Liver (tissue), 9 donors: Measurements from ENCODE around the gene RNGTT. TPM values are rescaled to one million over a fixed set of nuclear protein-coding genes. Genes with fewer than 3 reads are reported as not detected.
A peak's percentile ranks its signal among the peaks of the same experiment; 100 is the strongest.

Experiments
- DNase-seq: peaks from one replicate; pipeline ENCODE4 v3.0.0-alpha.2; 2017; ENCODE audit warnings: low spot score
- H3K27ac ChIP-seq, 2 donors: one replicate each; pipeline ENCODE4 v1.7.0; 2013; ENCODE audit warnings: inconsistent platforms in 2 of 2, low read length in 2 of 2, control low read depth in 1 of 2, low read depth in 1 of 2, mild to moderate bottlenecking in 1 of 2
- H3K27me3 ChIP-seq, 4 donors: one replicate each; pipeline versions ENCODE4 v1.6.1 to v1.7.0; 2013; ENCODE audit warnings: low read length in 3 of 4, inconsistent platforms in 1 of 4, mild to moderate bottlenecking in 1 of 4, moderate library complexity in 1 of 4; ENCODE audit not compliant: control insufficient read depth in 4 of 4, insufficient read depth in 4 of 4
- H3K36me3 ChIP-seq, 4 donors: one replicate each; pipeline versions ENCODE4 v1.6.1 to v1.7.0; 2013; ENCODE audit warnings: low read length in 3 of 4, mild to moderate bottlenecking in 3 of 4, low read depth in 1 of 4, moderate library complexity in 1 of 4; ENCODE audit not compliant: control insufficient read depth in 4 of 4, insufficient read depth in 3 of 4
- H3K4me1 ChIP-seq, 4 donors: one replicate each; pipeline versions ENCODE4 v1.6.1 to v1.7.0; 2013; ENCODE audit warnings: low read length in 3 of 4, mild to moderate bottlenecking in 3 of 4, moderate library complexity in 1 of 4; ENCODE audit not compliant: control insufficient read depth in 4 of 4, insufficient read depth in 4 of 4
- H3K4me3 ChIP-seq, 3 donors: one replicate each; pipeline versions ENCODE4 v1.6.1 to v1.7.0; 2013; ENCODE audit warnings: low read length in 3 of 3, control low read depth in 1 of 3, low read depth in 1 of 3, mild to moderate bottlenecking in 1 of 3
- H3K9ac ChIP-seq, 2 donors: one replicate each; pipeline ENCODE4 v1.7.0; 2013; ENCODE audit warnings: low read length in 2 of 2, mild to moderate bottlenecking in 2 of 2, moderate library complexity in 2 of 2, control low read depth in 1 of 2, low read depth in 1 of 2
- H3K9me3 ChIP-seq, 4 donors: one replicate each; pipeline versions ENCODE4 v1.6.1 to v1.7.0; 2013; ENCODE audit warnings: low read length in 3 of 4; ENCODE audit not compliant: control insufficient read depth in 4 of 4
- ATF3 ChIP-seq: IDR thresholded peaks from 2 replicates; pipeline ENCODE4 v1.6.1; 2016; ENCODE audit warnings: antibody characterized with exemption
- CTCF ChIP-seq: fragments of 150-350 bp; IDR thresholded peaks from 2 replicates; pipeline ENCODE4 v1.5.1; 2017; ENCODE audit warnings: improper control_type of control experiment, low read depth, low read length; ENCODE audit not compliant: missing input control
- EGR1 ChIP-seq, 2 donors: IDR thresholded peaks; 2 replicates each; pipeline ENCODE4 v1.6.1; 2016 to 2018; ENCODE audit warnings: antibody characterized with exemption in 2 of 2, low read depth in 2 of 2
- FOXA1 ChIP-seq: IDR thresholded peaks from 2 replicates; pipeline ENCODE4 v1.6.1; 2016; ENCODE audit warnings: antibody characterized with exemption
- HNF4A ChIP-seq, 2 donors: conservative IDR thresholded peaks; 2 replicates each; pipeline ENCODE4 v1.6.1; 2016; ENCODE audit warnings: antibody characterized with exemption in 2 of 2, mild to moderate bottlenecking in 2 of 2
- HNF4G ChIP-seq: IDR thresholded peaks from 2 replicates; pipeline ENCODE4 v1.6.1; 2016; ENCODE audit warnings: antibody characterized with exemption
- JUND ChIP-seq, 2 donors: IDR thresholded peaks; 2 replicates each; pipeline ENCODE4 v1.6.1; 2016; ENCODE audit warnings: antibody characterized with exemption in 2 of 2
- MAX ChIP-seq: IDR thresholded peaks from 2 replicates; pipeline ENCODE4 v1.6.1; 2016; ENCODE audit warnings: antibody characterized with exemption
- NR2F2 ChIP-seq: IDR thresholded peaks from 2 replicates; pipeline ENCODE4 v1.6.1; 2016; ENCODE audit warnings: antibody characterized with exemption
- RAD21 ChIP-seq, 2 donors: IDR thresholded peaks; 2 replicates each; pipeline ENCODE4 v1.6.1; 2016; ENCODE audit warnings: antibody characterized with exemption in 2 of 2, mild to moderate bottlenecking in 2 of 2
- SP1 ChIP-seq: IDR thresholded peaks from 2 replicates; pipeline ENCODE4 v1.6.1; 2018; ENCODE audit warnings: antibody characterized with exemption, mild to moderate bottlenecking
- TAF1 ChIP-seq: conservative IDR thresholded peaks from 2 replicates; pipeline ENCODE4 v1.6.1; 2016; ENCODE audit warnings: antibody characterized with exemption, mild to moderate bottlenecking
- ZBTB33 ChIP-seq: IDR thresholded peaks from 2 replicates; pipeline ENCODE4 v1.6.1; 2016; ENCODE audit warnings: antibody characterized with exemption
- WGBS: extraction: QIAGEN DNeasy Blood & Tissue Kit; methylation state at CpG from one replicate; pipeline ENCODE4 v1.1.7; 2013; 5-methylcytosine and 5-hydroxymethylcytosine counted together
- polyA plus RNA-seq, 2 donors: library from polyadenylated mRNA; stranded (reverse) in 1 of 2; unstranded in 1 of 2; fragments of 200-250 nt in 1 of 2; fragments of >200 nt in 1 of 2; fragmentation: Nextera tagmentation in 1 of 2; extraction: Ambion mirVana in 1 of 2; gene quantifications; one replicate each; pipeline versions ENCODE4 v1.2.1 to v1.2.3, GENCODE V29; 2013 to 2015
- total RNA-seq, 2 donors: library from RNA; depleted of rRNA; stranded (reverse); fragments of >200 nt; gene quantifications; one replicate each; pipeline ENCODE4 v1.2.3, GENCODE V29; 2014
- donor health status: healthy.
- donor health status: healthy.
- donor health status: healthy.
- donor health status: healthy.
- donor health status: healthy.

The RNGTT gene
- total and polyA plus RNA-seq, 4 donors, result 4.1 to 20.8 (median 7.2) TPM

GRCh38 chr6:89008815-89009374, 45.5 kb upstream of the RNGTT start (continued):
- TF ChIP-seq CTCF (no peak), TAF1 (no peak), MAX (no peak), NR2F2 (no peak)

- Histone ChIP-seq H3K27me3 (no peaks in the 10 kb centered on the region), H3K9ac (no peak overlapping the region), H3K4me1 (peaks cover 0 to 7% (median 2%) of the 10 kb centered on the region in 4 donors), H3K36me3 (no peaks in the 10 kb centered on the region), H3K27ac (peak overlapping the region in 1 of 2 donors; percentile 7), H3K9me3 (no peaks in the 10 kb centered on the region), H3K4me3 (no peak overlapping the region)
- TF ChIP-seq SP1 (no peak), EGR1 (IDR thresholded peaks at IDR 0.05; ENCODE audit: low read depth in 2 of 2) (no peak), ATF3 (no peak), HNF4G (no peak), NR2F2 (no peak), ZBTB33 (no peak), CTCF (no peak), HNF4A (conservative IDR thresholded peaks at IDR 0.05) (no peak), FOXA1 (no peak), JUND (IDR thresholded peaks at IDR 0.05) (no peak), MAX (no peak), RAD21 (IDR thresholded peaks at IDR 0.05) (no peak)
- no peak for DNase-seq
- WGBS, result 75% methylated on average over 8 of the region's 8 CpGs
These were observed 44.8 kb upstream of the RNGTT start for GRCh38 chr6:89008001-89008814.
